22Rv1 (cell line): ENCODE measurements around the gene GTPBP10.

Experiments used
- CTCF ChIP-seq: fragments of 450-650 bp; IDR thresholded peaks from 2 replicates; pipeline ENCODE4 v1.5.1; 2017; ENCODE audit warnings: mild to moderate bottlenecking
- ZFX ChIP-seq: fragments of 450-650 bp; IDR thresholded peaks from 2 replicates; pipeline ENCODE4 v1.6.1; 2017; ENCODE audit warnings: antibody characterized with exemption, borderline replicate concordance

- TF ChIP-seq CTCF (no peak), ZFX (no peak)
Measured at GRCh38 chr7:90425376-90425775, 78.9 kb downstream of the GTPBP10 start.
